Hepatocyte (in vitro differentiated cells): ENCODE data around the gene TMEM164.

ENCODE experiments used
- EZH2phosphoT487 ChIP-seq: fragments of 200-600 bp; sonication (generic); IDR thresholded peaks from one replicate; pipeline ENCODE4 v1.6.1; 2018; ENCODE audit warnings: antibody characterized with exemption, mild to moderate bottlenecking, low read depth, moderate library complexity; ENCODE audit not compliant: unreplicated experiment, severe bottlenecking
- TF ChIP-seq, protein P1 (sequence below): fragments of 200-600 bp; sonication (generic); IDR thresholded peaks from 2 replicates; pipeline ENCODE4 v1.5.1; 2016; ENCODE audit warnings: antibody characterized with exemption, mild to moderate bottlenecking; ENCODE audit not compliant: poor library complexity

- no peak for TF ChIP-seq EZH2phosphoT487
- TF ChIP-seq, protein P1, sequence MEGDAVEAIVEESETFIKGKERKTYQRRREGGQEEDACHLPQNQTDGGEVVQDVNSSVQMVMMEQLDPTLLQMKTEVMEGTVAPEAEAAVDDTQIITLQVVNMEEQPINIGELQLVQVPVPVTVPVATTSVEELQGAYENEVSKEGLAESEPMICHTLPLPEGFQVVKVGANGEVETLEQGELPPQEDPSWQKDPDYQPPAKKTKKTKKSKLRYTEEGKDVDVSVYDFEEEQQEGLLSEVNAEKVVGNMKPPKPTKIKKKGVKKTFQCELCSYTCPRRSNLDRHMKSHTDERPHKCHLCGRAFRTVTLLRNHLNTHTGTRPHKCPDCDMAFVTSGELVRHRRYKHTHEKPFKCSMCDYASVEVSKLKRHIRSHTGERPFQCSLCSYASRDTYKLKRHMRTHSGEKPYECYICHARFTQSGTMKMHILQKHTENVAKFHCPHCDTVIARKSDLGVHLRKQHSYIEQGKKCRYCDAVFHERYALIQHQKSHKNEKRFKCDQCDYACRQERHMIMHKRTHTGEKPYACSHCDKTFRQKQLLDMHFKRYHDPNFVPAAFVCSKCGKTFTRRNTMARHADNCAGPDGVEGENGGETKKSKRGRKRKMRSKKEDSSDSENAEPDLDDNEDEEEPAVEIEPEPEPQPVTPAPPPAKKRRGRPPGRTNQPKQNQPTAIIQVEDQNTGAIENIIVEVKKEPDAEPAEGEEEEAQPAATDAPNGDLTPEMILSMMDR = no peak
These were observed 27.8 kb upstream of the TMEM164 start for GRCh38 chrX:109974906-109975655.
